Neural progenitor cell (in vitro differentiated cells): ENCODE results near the gene CDH11.

ENCODE experiments used
- EZH2 ChIP-seq: fragments of 200-600 bp; sonication (generic); IDR thresholded peaks from 2 replicates; pipeline ENCODE4 v1.6.1; 2017; ENCODE audit warnings: antibody characterized with exemption, mild to moderate bottlenecking, moderate library complexity
- TF ChIP-seq, protein P1 (sequence below): fragments of 200-600 bp; sonication (generic); IDR thresholded peaks from 2 replicates; pipeline ENCODE4 v1.5.1; 2017; ENCODE audit warnings: antibody characterized with exemption, mild to moderate bottlenecking

DNA sequence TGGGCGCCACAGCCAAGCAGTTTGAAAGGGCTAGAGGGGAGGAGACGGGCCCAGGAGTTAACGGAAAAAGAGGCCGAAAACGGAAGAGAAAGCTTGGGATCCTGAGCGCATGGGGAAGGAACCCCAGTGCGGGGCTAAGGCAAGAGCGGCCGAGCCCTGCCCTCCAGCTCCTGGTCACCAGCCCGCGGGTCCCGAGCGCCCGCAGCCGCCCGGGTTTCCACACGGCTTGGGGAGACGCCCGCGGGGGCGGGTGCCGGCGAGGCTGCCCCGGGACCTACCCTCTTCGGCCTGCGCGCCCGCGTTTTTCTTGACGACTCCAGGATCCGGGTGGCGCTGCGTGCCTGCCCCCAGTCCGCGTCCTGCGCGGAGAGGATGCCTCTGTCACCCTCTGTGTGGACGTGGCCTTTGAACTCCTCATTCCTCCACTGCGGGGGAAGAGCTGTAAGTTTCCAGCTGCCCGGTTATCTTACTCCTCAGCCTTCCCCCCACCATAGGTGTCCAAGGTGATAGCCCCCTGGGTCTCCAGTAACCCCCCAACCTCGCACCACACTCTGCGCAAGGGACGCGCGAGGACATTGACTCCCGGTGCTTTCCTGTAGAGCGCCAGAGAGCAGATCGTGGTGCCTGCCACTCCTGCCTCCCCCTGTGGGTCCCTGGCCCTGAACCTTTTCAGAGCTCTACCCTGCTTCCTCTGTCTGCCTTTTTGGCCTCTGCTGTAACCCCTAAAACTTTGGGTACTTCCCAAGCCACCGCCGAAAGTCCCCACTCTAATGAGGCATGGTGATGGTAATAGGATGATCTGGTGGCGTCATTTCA lies 1.7 kb upstream of the CDH11 start:
- TF ChIP-seq, protein P1, sequence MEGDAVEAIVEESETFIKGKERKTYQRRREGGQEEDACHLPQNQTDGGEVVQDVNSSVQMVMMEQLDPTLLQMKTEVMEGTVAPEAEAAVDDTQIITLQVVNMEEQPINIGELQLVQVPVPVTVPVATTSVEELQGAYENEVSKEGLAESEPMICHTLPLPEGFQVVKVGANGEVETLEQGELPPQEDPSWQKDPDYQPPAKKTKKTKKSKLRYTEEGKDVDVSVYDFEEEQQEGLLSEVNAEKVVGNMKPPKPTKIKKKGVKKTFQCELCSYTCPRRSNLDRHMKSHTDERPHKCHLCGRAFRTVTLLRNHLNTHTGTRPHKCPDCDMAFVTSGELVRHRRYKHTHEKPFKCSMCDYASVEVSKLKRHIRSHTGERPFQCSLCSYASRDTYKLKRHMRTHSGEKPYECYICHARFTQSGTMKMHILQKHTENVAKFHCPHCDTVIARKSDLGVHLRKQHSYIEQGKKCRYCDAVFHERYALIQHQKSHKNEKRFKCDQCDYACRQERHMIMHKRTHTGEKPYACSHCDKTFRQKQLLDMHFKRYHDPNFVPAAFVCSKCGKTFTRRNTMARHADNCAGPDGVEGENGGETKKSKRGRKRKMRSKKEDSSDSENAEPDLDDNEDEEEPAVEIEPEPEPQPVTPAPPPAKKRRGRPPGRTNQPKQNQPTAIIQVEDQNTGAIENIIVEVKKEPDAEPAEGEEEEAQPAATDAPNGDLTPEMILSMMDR = no peak
- no peak for TF ChIP-seq EZH2
